Upper lobe of right lung (tissue), 1 donor: ENCODE results near the gene WBP1L. TPM values are rescaled to one million over a fixed set of nuclear protein-coding genes. Genes with fewer than 3 reads are reported as not detected.
"Not testable (repeated sequence)": the region's sequence is repeated elsewhere in the genome, so short reads cannot be mapped to it uniquely, and the experiment has no call there.

ENCODE experiments used
- ATAC-seq: fragments of 200-7000 bp; cut with Tn5 transposase; one replicate; pipeline ENCODE4 v1.9.1; 2020; ENCODE audit warnings: mild to moderate bottlenecking, moderate library complexity
- DNase-seq: peaks from one replicate; pipeline ENCODE4 v3.0.0-alpha.2; 2020
- H3K27ac ChIP-seq: fragments of 200-600 bp; one replicate; pipeline ENCODE4 v1.8.0; 2022
- H3K27me3 ChIP-seq: fragments of 200-600 bp; one replicate; pipeline ENCODE4 v1.8.0; 2022; ENCODE audit warnings: mild to moderate bottlenecking
- H3K36me3 ChIP-seq: fragments of 200-600 bp; one replicate; pipeline ENCODE4 v1.8.0; 2022
- H3K4me1 ChIP-seq: fragments of 200-600 bp; one replicate; pipeline ENCODE4 v1.8.0; 2022
- H3K4me3 ChIP-seq: fragments of 200-600 bp; one replicate; pipeline ENCODE4 v1.8.0; 2022; ENCODE audit warnings: mild to moderate bottlenecking
- H3K9me3 ChIP-seq: fragments of 200-600 bp; one replicate; pipeline ENCODE4 v1.8.0; 2022
- intact Hi-C: fragments of 100-400 bp; cut with DNase I; formaldehyde crosslinking; loops from one replicate; pipeline ENCODE4 v1.11.0; 2022
- long read RNA-seq: library from polyadenylated mRNA; unstranded; transcript quantifications from one replicate; pipeline ENCODE4 v2.0.0, GENCODE V29; 2021
- total RNA-seq: library from RNA; stranded (reverse); fragmentation: NEBNext Ultra II Directional; extraction: Animal tissue kit (Norgen Biotek cat#: 25700); gene quantifications from one replicate; pipeline ENCODE4 v1.2.1, GENCODE V29; 2021
- TF ChIP-seq, protein P1 (sequence below): fragments of 200-600 bp; IDR thresholded peaks from one replicate; pipeline ENCODE4 v1.8.0; 2022; ENCODE audit warnings: antibody characterized with exemption
- donor health status: DM: no; HTN: yes; CAD: no; lungs with severe emphysema.

Gene WBP1L
- total RNA-seq: 49.0 TPM
- long read RNA-seq, full-length matches to known transcripts: 26 of 63 reads
- long read RNA-seq, partial matches to known transcripts: 33 of 63 reads
- long read RNA-seq, other reads (novel, unspliced or antisense): 4 of 63 reads

DNA sequence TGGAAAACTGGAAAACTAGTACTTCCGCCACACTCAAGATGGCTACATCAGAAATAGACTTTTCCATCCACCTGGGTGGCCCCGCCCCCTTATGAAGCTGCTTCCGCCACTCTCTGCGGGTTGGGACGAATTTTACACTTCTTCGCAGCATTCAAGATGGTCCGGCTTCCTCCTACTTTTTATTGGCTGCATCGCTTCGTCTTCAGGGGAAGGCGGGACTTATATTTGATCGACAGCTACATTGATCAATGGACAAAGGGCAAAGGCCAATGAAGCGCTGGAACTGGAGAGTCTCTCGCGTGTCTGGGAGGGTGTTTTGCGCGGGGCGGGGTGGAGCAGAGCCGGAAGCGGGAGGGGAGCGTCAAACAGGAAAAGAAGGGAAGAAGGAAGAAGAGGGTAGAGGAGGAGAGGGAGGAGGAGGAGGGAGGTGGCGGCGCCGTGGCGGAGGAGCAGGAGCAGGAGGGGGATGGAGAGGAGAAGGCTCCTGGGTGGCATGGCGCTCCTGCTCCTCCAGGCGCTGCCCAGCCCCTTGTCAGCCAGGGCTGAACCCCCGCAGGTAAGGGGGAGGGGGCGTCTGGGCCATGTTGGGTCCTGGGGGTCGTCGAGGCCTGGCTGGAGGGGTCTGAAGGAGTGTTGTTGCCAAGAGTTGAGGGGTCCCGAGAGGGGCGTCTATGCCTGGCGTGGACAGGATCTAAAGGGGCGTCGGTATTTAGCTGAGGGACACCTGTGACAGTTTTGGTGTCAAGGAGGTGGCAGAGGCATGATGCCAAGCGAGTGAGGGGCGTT is at the start of gene WBP1L:
Gene WBP1L (plus strand): TSS at position 361 of the 786 bp plus-strand sequence. CDS start 106 bp downstream, at position 467.
- Histone ChIP-seq H3K4me1 (peaks cover 32% of the 10 kb centered on the region), H3K27ac (peak within 1 kb of the TSS; percentile 94), H3K36me3 (no peaks in the 10 kb centered on the region), H3K4me3 (peak within 1 kb of the TSS; percentile 93), H3K9me3 (no peaks in the 10 kb centered on the region), H3K27me3 (no peaks in the 10 kb centered on the region)
- intact Hi-C loops: no loop called here
- DNase-seq (peak; percentile 96), ATAC-seq (peak; percentile 97)
- TF ChIP-seq, protein P1, sequence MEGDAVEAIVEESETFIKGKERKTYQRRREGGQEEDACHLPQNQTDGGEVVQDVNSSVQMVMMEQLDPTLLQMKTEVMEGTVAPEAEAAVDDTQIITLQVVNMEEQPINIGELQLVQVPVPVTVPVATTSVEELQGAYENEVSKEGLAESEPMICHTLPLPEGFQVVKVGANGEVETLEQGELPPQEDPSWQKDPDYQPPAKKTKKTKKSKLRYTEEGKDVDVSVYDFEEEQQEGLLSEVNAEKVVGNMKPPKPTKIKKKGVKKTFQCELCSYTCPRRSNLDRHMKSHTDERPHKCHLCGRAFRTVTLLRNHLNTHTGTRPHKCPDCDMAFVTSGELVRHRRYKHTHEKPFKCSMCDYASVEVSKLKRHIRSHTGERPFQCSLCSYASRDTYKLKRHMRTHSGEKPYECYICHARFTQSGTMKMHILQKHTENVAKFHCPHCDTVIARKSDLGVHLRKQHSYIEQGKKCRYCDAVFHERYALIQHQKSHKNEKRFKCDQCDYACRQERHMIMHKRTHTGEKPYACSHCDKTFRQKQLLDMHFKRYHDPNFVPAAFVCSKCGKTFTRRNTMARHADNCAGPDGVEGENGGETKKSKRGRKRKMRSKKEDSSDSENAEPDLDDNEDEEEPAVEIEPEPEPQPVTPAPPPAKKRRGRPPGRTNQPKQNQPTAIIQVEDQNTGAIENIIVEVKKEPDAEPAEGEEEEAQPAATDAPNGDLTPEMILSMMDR: no peak

- ATAC-seq, H3K9me3 ChIP-seq, intact Hi-C loops, H3K27me3 ChIP-seq, H3K4me1 ChIP-seq, DNase-seq, H3K27ac ChIP-seq, H3K4me3 ChIP-seq: not testable (repeated sequence)
- H3K36me3 ChIP-seq: peaks cover 36% of the 10 kb centered on the region
These were observed 48.3 kb upstream of the WBP1L start for GRCh38 chr10:102695401-102695800.

- no peaks in the 10 kb centered on the region for H3K4me1 ChIP-seq
- H3K27me3 ChIP-seq: no peaks in the 10 kb centered on the region
- intact Hi-C loops: no loop called here
- TF ChIP-seq, protein P1: no peak
- ATAC-seq: no peak
- H3K27ac ChIP-seq: no peak overlapping the region
- H3K36me3 ChIP-seq: peaks cover 36% of the 10 kb centered on the region
- no peaks in the 10 kb centered on the region for H3K9me3 ChIP-seq
- DNase-seq: no peak
- no peak overlapping the region for H3K4me3 ChIP-seq
These were observed 47.0 kb upstream of the WBP1L start for GRCh38 chr10:102696736-102697135.

GRCh38 chr10:102698894-102699293 is 44.9 kb upstream of the WBP1L start:
- H3K36me3 ChIP-seq: peaks cover 36% of the 10 kb centered on the region
- H3K4me1 ChIP-seq: no peaks in the 10 kb centered on the region
- TF ChIP-seq, protein P1: no peak
- H3K27ac ChIP-seq: no peak overlapping the region
- no peaks in the 10 kb centered on the region for H3K9me3 ChIP-seq
- intact Hi-C loops: no loop called here
- no peaks in the 10 kb centered on the region for H3K27me3 ChIP-seq
- DNase-seq (no peak), ATAC-seq (no peak)
- H3K4me3 ChIP-seq: no peak overlapping the region

DNA sequence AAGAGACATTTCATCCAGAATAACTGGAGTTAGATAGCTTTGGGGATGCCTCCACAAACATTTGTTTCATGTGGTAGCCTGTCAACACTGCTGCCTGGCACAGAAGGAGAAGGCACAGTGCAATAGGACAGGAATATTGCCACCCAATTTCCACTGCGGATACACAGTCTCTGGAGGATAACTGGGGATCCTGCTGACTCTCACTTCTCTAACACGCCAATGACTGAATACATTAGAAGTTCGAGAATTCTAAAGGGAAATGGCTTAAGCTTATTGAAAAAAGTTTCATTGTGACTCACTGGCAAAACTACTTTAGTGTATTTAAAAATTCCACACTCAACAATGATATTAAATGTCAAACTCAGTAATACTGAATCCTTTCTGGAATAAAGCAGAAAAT is 42.5 kb upstream of the WBP1L start:
- Histone ChIP-seq H3K27ac (no peak overlapping the region), H3K36me3 (peaks cover 37% of the 10 kb centered on the region), H3K4me3 (no peak overlapping the region), H3K27me3 (no peaks in the 10 kb centered on the region), H3K9me3 (no peaks in the 10 kb centered on the region), H3K4me1 (peaks cover 5% of the 10 kb centered on the region)
- intact Hi-C loops: no loop called here
- TF ChIP-seq, protein P1: no peak
- DNase-seq (no peak), ATAC-seq (no peak)

DNA sequence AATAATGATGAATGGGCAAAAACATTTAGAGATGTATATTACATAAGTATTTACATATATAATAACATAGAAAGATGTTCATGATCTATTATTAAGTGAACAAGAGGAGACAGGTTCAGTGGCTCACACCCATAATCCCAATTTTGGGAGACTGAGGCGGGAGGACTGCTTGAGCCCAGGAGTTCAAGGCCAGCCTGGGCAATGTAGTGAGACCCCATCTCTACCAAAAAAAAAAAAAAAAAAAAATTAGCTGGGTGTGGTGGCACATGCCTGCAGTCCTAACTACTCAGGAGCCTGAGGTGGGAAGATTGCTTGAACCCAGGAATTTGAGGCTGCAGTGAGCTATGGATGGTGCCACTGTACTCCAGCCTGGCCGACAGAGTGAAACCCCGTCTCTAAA is 42.0 kb upstream of the WBP1L start:
- TF ChIP-seq, protein P1: no peak
- intact Hi-C loops: no loop called here
- H3K27me3 ChIP-seq: no peaks in the 10 kb centered on the region
- peaks cover 5% of the 10 kb centered on the region for H3K4me1 ChIP-seq
- peaks cover 33% of the 10 kb centered on the region for H3K36me3 ChIP-seq
- no peak for DNase-seq
- ATAC-seq: no peak
- no peak overlapping the region for H3K27ac ChIP-seq
- no peak overlapping the region for H3K4me3 ChIP-seq
- H3K9me3 ChIP-seq: no peaks in the 10 kb centered on the region
